ENCODE results near the gene DEPDC1B. TPM values are rescaled to one million over a fixed set of nuclear protein-coding genes. Genes with fewer than 3 reads are reported as not detected.
"Not testable (repeated sequence)": the region's sequence is repeated elsewhere in the genome, so short reads cannot be mapped to it uniquely, and the experiment has no call there.

DEPDC1B gene
- polyA plus RNA-seq, 6 donors from 2014 or later, result 0.44 TPM; not detected in 5

- no peaks in the 10 kb centered on the region for H3K27me3 Mint-ChIP-seq
Measured at GRCh38 chr5:60686157-60686556, 13.8 kb downstream of the DEPDC1B start.

DNA sequence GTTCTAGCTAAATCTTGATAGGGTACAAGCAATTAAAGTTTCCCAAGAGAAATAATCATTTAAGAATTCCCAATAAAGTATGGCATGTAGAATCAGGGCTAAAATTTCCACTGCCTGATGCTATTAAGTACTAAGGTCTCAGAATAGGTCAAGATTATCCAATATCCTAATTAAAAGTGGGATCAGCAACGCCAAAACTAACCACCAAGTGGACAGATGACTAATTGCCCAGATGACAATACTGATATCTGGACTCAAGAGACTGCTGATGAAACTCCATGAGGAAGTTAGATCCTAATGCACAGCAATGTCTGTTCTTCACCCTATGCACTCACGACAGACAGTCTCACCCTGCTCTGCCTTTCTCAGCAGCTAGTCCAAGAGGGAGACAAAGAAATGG is 14.3 kb downstream of the DEPDC1B start:
- Mint-ChIP-seq H3K27me3 (no peaks in the 10 kb centered on the region), H3K36me3 (no peaks in the 10 kb centered on the region), H3K27ac (no peak overlapping the region), H3K4me3 (no peak overlapping the region), H3K4me1 (no peaks in the 10 kb centered on the region), H3K9me3 (peaks cover 0 to 2% (median 0%) of the 10 kb centered on the region in 7 donors)
- ATAC-seq (ENCODE audit: low read depth in 2 of 2), result no peak
- DNase-seq, result no peak

More at GRCh38 chr5:60686157-60686556, 13.8 kb downstream of the DEPDC1B start:
- H3K9me3 Mint-ChIP-seq, result peaks cover 0 to 2% (median 0%) of the 10 kb centered on the region in 7 donors
- no peaks in the 10 kb centered on the region for H3K36me3 Mint-ChIP-seq
- no peak for ATAC-seq (ENCODE audit: low read depth in 2 of 2)
- no peaks in the 10 kb centered on the region for H3K4me1 Mint-ChIP-seq
- DNase-seq, result no peak
- H3K27ac Mint-ChIP-seq, result no peak overlapping the region
- H3K4me3 Mint-ChIP-seq, result no peak overlapping the region

- ATAC-seq (ENCODE audit: low read depth in 2 of 2), result no peak
- Mint-ChIP-seq H3K9me3 (peaks cover 0 to 2% (median 0%) of the 10 kb centered on the region in 7 donors), H3K27me3 (no peaks in the 10 kb centered on the region), H3K36me3 (no peaks in the 10 kb centered on the region), H3K4me3 (no peak overlapping the region), H3K4me1 (no peaks in the 10 kb centered on the region), H3K27ac (no peak overlapping the region)
- no peak for DNase-seq
Measured at GRCh38 chr5:60685028-60685427, 14.9 kb downstream of the DEPDC1B start.

DNA sequence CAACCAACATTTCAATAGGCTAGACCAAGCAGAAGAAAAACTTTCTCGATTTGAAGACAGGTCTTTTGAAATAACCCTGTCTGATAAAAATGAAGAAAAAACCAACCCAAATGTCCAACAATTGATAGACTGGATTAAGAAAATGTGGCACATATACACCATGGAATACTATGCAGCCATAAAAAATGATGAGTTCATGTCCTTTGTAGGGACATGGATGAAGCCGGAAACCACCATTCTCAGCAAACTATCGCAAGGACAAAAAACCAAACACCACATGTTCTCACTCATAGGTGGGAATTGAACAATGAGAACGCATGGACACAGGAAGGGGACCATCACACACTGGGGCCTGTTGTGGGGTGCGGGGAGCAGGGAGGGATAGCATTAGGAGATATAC is 18.0 kb downstream of the DEPDC1B start:
- H3K9me3 Mint-ChIP-seq; H3K4me1 Mint-ChIP-seq; ATAC-seq (ENCODE audit: low read depth in 2 of 2); H3K36me3 Mint-ChIP-seq; DNase-seq; H3K4me3 Mint-ChIP-seq; H3K27me3 Mint-ChIP-seq: not testable (repeated sequence)
- H3K27ac Mint-ChIP-seq, result peak overlapping the region in 1 of 6 donors; percentile 54

GRCh38 chr5:60679816-60680215 is 20.1 kb downstream of the DEPDC1B start:
- Mint-ChIP-seq H3K9me3 (peaks cover 0 to 2% (median 0%) of the 10 kb centered on the region in 7 donors), H3K27me3 (no peaks in the 10 kb centered on the region), H3K36me3 (no peaks in the 10 kb centered on the region), H3K4me1 (peaks cover 0 to 6% (median 0%) of the 10 kb centered on the region in 3 donors), H3K27ac (no peak overlapping the region), H3K4me3 (no peak overlapping the region)
- no peak for ATAC-seq (ENCODE audit: low read depth in 2 of 2)
- no peak for DNase-seq

DNA sequence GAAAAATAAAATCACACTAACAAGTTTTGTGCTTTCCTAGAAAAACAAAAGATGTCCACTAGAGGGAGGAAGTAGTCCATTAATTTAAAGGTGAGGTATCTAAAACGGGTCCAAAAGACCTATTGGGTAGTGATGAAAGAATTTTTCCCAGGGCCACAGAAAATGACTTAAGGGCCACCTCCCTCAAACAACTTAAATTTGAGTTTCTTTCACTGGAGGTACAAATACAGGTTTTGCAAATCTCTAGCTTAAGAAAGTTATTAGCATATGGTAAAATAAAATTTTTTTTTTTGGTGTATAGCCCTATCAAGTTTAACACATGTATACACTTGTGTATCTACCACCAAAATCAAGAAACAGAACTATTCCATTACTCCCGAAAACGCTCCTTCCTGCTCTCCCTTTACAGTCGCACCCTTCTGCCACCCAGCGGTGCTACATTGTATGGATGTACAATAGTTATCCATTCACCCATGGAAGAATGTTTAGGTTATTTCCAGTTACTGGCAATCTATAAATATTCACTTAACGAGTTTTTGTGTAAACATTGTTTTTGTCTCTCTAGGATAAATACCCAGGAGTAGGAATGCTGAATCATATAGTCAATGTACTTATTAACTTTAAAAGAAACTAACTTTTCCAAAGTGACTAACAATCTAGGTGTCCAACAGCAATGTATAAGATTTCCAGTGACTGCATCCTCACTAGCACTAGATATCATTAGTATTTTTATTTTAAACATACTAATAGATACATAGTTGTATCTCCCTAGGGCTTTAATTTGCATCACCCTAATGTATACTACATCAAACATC is 21.9 kb downstream of the DEPDC1B start:
- Mint-ChIP-seq H3K27ac (no peak overlapping the region), H3K27me3 (no peaks in the 10 kb centered on the region), H3K4me1 (peaks cover 0 to 6% (median 0%) of the 10 kb centered on the region in 3 donors), H3K9me3 (peaks cover 0 to 2% (median 0%) of the 10 kb centered on the region in 7 donors), H3K36me3 (no peaks in the 10 kb centered on the region), H3K4me3 (no peak overlapping the region)
- DNase-seq, result peak; percentile 16
- ATAC-seq (ENCODE audit: low read depth in 2 of 2), result peak in 1 of 2 donors; percentile 48

DNA sequence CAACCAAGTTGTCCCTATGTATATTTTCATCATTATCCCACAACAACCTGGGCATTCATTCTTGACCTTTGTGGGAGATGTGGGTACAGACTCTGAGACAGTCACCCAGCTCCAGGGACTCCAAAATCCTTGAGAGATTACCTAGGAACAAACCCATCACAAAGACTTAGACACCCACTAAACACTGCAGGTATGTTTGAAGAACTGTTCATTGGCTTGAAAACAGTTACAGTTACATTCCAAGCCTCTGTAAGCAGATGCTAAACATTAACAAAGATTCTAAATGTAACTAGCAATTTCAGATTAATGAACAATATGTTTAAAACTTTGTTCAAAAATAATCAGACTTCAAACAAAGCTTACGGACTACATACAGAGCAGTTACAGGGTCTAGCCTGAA is 24.7 kb downstream of the DEPDC1B start:
- Mint-ChIP-seq H3K36me3 (no peaks in the 10 kb centered on the region), H3K27ac (no peak overlapping the region), H3K27me3 (no peaks in the 10 kb centered on the region), H3K9me3 (no peaks in the 10 kb centered on the region), H3K4me3 (no peak overlapping the region), H3K4me1 (peaks cover 0 to 6% (median 0%) of the 10 kb centered on the region in 3 donors)
- DNase-seq, result no peak
- ATAC-seq (ENCODE audit: low read depth in 2 of 2), result no peak

GRCh38 chr5:60674251-60675069 is 25.5 kb downstream of the DEPDC1B start:
- Mint-ChIP-seq H3K4me3 (no peak overlapping the region), H3K4me1 (peaks cover 0 to 6% (median 0%) of the 10 kb centered on the region in 3 donors), H3K36me3 (no peaks in the 10 kb centered on the region), H3K9me3 (no peaks in the 10 kb centered on the region), H3K27ac (no peak overlapping the region), H3K27me3 (no peaks in the 10 kb centered on the region)
- no peak for DNase-seq
- no peak for ATAC-seq (ENCODE audit: low read depth in 2 of 2)

- Mint-ChIP-seq H3K27ac (peak overlapping the region in 1 of 6 donors; percentile 35), H3K9me3 (no peaks in the 10 kb centered on the region), H3K4me3 (no peak overlapping the region), H3K27me3 (no peaks in the 10 kb centered on the region), H3K4me1 (peaks cover 0 to 6% (median 0%) of the 10 kb centered on the region in 3 donors), H3K36me3 (no peaks in the 10 kb centered on the region)
- DNase-seq (no peak), ATAC-seq (ENCODE audit: low read depth in 2 of 2) (no peak)
Measured at GRCh38 chr5:60673334-60673733, 26.6 kb downstream of the DEPDC1B start.

- no peaks in the 10 kb centered on the region for H3K36me3 Mint-ChIP-seq
- DNase-seq, result no peak
- no peak overlapping the region for H3K4me3 Mint-ChIP-seq
- H3K27me3 Mint-ChIP-seq, result no peaks in the 10 kb centered on the region
- H3K9me3 Mint-ChIP-seq, result no peaks in the 10 kb centered on the region
- ATAC-seq (ENCODE audit: low read depth in 2 of 2), result no peak
- H3K4me1 Mint-ChIP-seq, result peaks cover 0 to 6% (median 0%) of the 10 kb centered on the region in 3 donors
- H3K27ac Mint-ChIP-seq, result peak overlapping the region in 1 of 6 donors; percentile 35
Measured at GRCh38 chr5:60672693-60673264, 27.2 kb downstream of the DEPDC1B start.

DNA sequence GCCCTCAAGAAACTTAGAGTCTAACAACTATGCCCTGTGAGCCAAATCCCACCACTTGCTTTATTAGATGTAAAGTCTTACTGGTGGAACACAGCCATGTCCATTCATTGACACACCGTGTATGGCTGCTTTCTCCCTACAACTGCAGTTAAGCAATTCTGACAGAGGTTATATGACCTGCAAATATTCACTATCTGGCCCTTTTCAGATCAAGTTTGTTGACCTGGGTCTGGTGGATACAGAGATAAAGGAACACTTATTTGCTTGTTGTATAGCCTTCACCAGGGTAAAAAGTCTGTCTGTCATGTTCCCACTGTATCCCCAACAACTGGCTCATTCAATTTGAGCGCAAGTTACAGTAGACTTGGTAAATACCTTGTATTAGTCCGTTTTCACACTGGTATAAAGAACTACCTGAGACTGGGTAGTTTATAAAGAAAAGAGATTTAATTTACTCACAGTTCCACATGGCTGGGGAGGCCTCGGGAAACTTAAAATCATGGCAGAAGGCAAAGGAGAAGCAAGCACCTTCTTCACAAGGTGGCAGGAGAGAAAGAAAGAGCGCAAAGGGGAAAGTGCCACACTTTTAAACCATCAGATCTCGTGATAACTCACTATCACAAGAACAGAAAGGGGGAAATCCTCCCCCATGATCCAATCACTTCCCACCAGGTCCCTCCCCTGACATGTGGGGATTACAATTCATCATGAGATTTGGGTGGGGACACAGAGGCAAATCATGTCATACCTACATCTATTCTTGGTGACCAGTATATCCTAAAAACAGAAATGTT is 27.9 kb downstream of the DEPDC1B start:
- Mint-ChIP-seq H3K27ac (no peak overlapping the region), H3K4me3 (no peak overlapping the region)
- DNase-seq, result no peak

DNA sequence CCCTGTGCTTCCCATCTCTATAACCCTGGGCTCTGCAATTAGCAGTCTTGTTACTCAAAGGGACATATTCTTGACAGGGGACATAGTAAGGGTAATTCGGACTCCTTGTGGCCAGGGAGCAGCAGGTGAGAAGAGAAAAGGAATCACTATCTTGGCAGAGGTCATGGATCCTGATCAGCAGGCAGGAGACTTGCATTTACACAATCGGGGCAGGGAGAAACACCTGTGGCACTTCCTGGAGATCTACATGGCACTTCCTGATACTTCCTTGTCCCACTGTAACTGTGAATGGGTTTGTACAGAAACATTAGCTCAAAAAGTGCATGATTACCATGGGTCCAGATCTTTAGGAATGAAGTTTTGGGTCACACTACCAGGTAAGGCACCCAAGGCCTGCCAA is 29.2 kb downstream of the DEPDC1B start:
- Mint-ChIP-seq H3K9me3 (no peaks in the 10 kb centered on the region), H3K27ac (no peak overlapping the region), H3K27me3 (no peaks in the 10 kb centered on the region), H3K4me3 (no peak overlapping the region), H3K4me1 (no peaks in the 10 kb centered on the region), H3K36me3 (no peaks in the 10 kb centered on the region)
- ATAC-seq (ENCODE audit: low read depth in 2 of 2) (no peak), DNase-seq (no peak)

More for the DNA sequence above, 27.9 kb downstream of the DEPDC1B start:
- no peak for ATAC-seq (ENCODE audit: low read depth in 2 of 2)
- Mint-ChIP-seq H3K4me1 (peaks cover 0 to under 1% (median 0%) of the 10 kb centered on the region in 3 donors), H3K36me3 (no peaks in the 10 kb centered on the region), H3K9me3 (no peaks in the 10 kb centered on the region), H3K27me3 (no peaks in the 10 kb centered on the region)

Measured in naive B cell (primary cell).